A549 (cell line): ENCODE data around the gene ADISSP.

Experiments used
- CHD2 ChIP-seq: fragments of 150-350 bp; IDR thresholded peaks from 2 replicates; pipeline ENCODE4 v1.6.1; 2014; ENCODE audit warnings: low read length; ENCODE audit not compliant: partially characterized antibody
- CTCF ChIP-seq: fragments of >200 bp; sonication (Bioruptor Twin); formaldehyde crosslinking; IDR thresholded peaks from 3 replicates; pipeline ENCODE4 v1.5.1; 2016
- EP300 ChIP-seq, 2 experiments: fragments of >200 bp; sonication (Bioruptor Twin); formaldehyde crosslinking; IDR thresholded peaks; 2 replicates in 1 of 2; 3 replicates in 1 of 2; pipeline ENCODE4 v1.6.1; 2016 to 2017
- HDAC2 ChIP-seq: fragments of 200-600 bp; sonication (generic); IDR thresholded peaks from 2 replicates; pipeline ENCODE4 v1.6.1; 2016
- HOXA7 ChIP-seq: fragments of 250-450 bp; sonication (Bioruptor Pico); IDR thresholded peaks from 2 replicates; pipeline ENCODE4 v1.5.0; 2020; ENCODE audit warnings: mild to moderate bottlenecking, moderate library complexity
- JUNB ChIP-seq: fragments of >200 bp; sonication (Bioruptor Twin); formaldehyde crosslinking; IDR thresholded peaks from 2 replicates; pipeline ENCODE4 v1.6.1; 2016
- POLR2A ChIP-seq: IDR thresholded peaks from 2 replicates; pipeline ENCODE4 v1.6.1; 2012; ENCODE audit warnings: mild to moderate bottlenecking, low read length
- RAD21 ChIP-seq, 2 experiments: fragments of >200 bp in 1 of 2; sonication (Bioruptor Twin) in 1 of 2; formaldehyde crosslinking in 1 of 2; IDR thresholded peaks in 1 of 2; conservative IDR thresholded peaks in 1 of 2; 2 replicates in 1 of 2; 3 replicates in 1 of 2; pipeline ENCODE4 v1.6.1; 2012 to 2018; ENCODE audit warnings: inconsistent platforms in 1 of 2
- RCOR1 ChIP-seq: fragments of 150-350 bp; IDR thresholded peaks from 2 replicates; pipeline ENCODE4 v1.6.1; 2014; ENCODE audit warnings: antibody characterized with exemption, low read length, low read depth
- REST ChIP-seq: fragments of 200-600 bp; sonication (generic); IDR thresholded peaks from 2 replicates; pipeline ENCODE4 v1.6.1; 2016; ENCODE audit warnings: antibody characterized with exemption, mild to moderate bottlenecking, moderate library complexity
- USF2 ChIP-seq: fragments of 450-650 bp; IDR thresholded peaks from 2 replicates; pipeline ENCODE4 v1.6.1; 2014; ENCODE audit warnings: antibody characterized with exemption

- TF ChIP-seq CTCF: no peak
- no peak for TF ChIP-seq HOXA7 (CRISPR knock-in tag)
- TF ChIP-seq HDAC2: no peak
- no peak for TF ChIP-seq RCOR1
- TF ChIP-seq CHD2: no peak
- TF ChIP-seq REST: no peak
- TF ChIP-seq EP300 (IDR thresholded peaks at IDR 0.05): no peak
- TF ChIP-seq JUNB: no peak
- TF ChIP-seq USF2: no peak
- no peak for TF ChIP-seq RAD21 (conservative IDR thresholded peaks at IDR 0.05 in 1 of 2, IDR thresholded peaks at IDR 0.05 in 1 of 2)
- no peak for TF ChIP-seq POLR2A
These were observed 18.6 kb upstream of the ADISSP start for GRCh38 chr20:3786126-3786484.
